ENCODE data around the gene DYRK2.

The DYRK2 gene

GRCh38 chr12:67710582-67710981 is 62.0 kb downstream of the DYRK2 start:
- TF ChIP-seq CTCF (IDR thresholded peaks at IDR 0.05; ENCODE audit: insufficient read depth, low read length, poor library complexity, severe bottlenecking) = no peak
- no peak for TF ChIP-seq EZH2phosphoT487 (conservative IDR thresholded peaks at IDR 0.05; ENCODE audit: low read length)
- no peak overlapping the region for H2AFZ ChIP-seq (ENCODE audit: low read depth, low read length, severe bottlenecking)
- no peak overlapping the region for H3K27ac ChIP-seq (ENCODE audit: low read depth, low read length)
- no peaks in the 10 kb centered on the region for H3F3A ChIP-seq (ENCODE audit: insufficient read depth)
- H3K4me3 ChIP-seq (ENCODE audit: insufficient read depth, low read length, poor library complexity, severe bottlenecking) = no peak overlapping the region
- H3K9me2 ChIP-seq (replicated peaks; ENCODE audit: insufficient read depth, low read length) = no peaks in the 10 kb centered on the region
- H4K20me1 ChIP-seq (ENCODE audit: low read depth, low read length) = no peaks in the 10 kb centered on the region
- no peak overlapping the region for H3K9ac ChIP-seq (ENCODE audit: low read length)
- no peak overlapping the region for H3K4me2 ChIP-seq (ENCODE audit: low read depth, low read length, poor library complexity, severe bottlenecking)
- no peaks in the 10 kb centered on the region for H3K36me3 ChIP-seq (ENCODE audit: low read length)
- H3K27me3 ChIP-seq (ENCODE audit: low read length) = no peaks in the 10 kb centered on the region
- H3K79me2 ChIP-seq (ENCODE audit: insufficient read depth, low read length) = no peaks in the 10 kb centered on the region
- H3K9me3 ChIP-seq (ENCODE audit: insufficient read depth, low read length) = no peaks in the 10 kb centered on the region

GRCh38 chr12:67712011-67712410 is 63.5 kb downstream of the DYRK2 start:
- TF ChIP-seq EZH2phosphoT487 (conservative IDR thresholded peaks at IDR 0.05; ENCODE audit: low read length) (no peak), CTCF (IDR thresholded peaks at IDR 0.05; ENCODE audit: insufficient read depth, low read length, poor library complexity, severe bottlenecking) (no peak)
- Histone ChIP-seq H3K27me3 (ENCODE audit: low read length) (no peaks in the 10 kb centered on the region), H2AFZ (ENCODE audit: low read depth, low read length, severe bottlenecking) (no peak overlapping the region), H3K9me2 (replicated peaks; ENCODE audit: insufficient read depth, low read length) (no peaks in the 10 kb centered on the region), H3K4me3 (ENCODE audit: insufficient read depth, low read length, poor library complexity, severe bottlenecking) (no peak overlapping the region), H4K20me1 (ENCODE audit: low read depth, low read length) (no peaks in the 10 kb centered on the region), H3K9me3 (ENCODE audit: insufficient read depth, low read length) (no peaks in the 10 kb centered on the region), H3K79me2 (ENCODE audit: insufficient read depth, low read length) (no peaks in the 10 kb centered on the region), H3K27ac (ENCODE audit: low read depth, low read length) (no peak overlapping the region), H3K4me2 (ENCODE audit: low read depth, low read length, poor library complexity, severe bottlenecking) (no peak overlapping the region), H3K36me3 (ENCODE audit: low read length) (no peaks in the 10 kb centered on the region), H3K9ac (ENCODE audit: low read length) (no peak overlapping the region), H3F3A (ENCODE audit: insufficient read depth) (no peaks in the 10 kb centered on the region)

GRCh38 chr12:67714648-67715047 is 66.1 kb downstream of the DYRK2 start:
- Histone ChIP-seq H3F3A (ENCODE audit: insufficient read depth) (no peaks in the 10 kb centered on the region), H3K9ac (ENCODE audit: low read length) (no peak overlapping the region), H3K4me3 (ENCODE audit: insufficient read depth, low read length, poor library complexity, severe bottlenecking) (no peak overlapping the region), H3K27ac (ENCODE audit: low read depth, low read length) (no peak overlapping the region), H3K27me3 (ENCODE audit: low read length) (no peaks in the 10 kb centered on the region), H3K79me2 (ENCODE audit: insufficient read depth, low read length) (no peaks in the 10 kb centered on the region), H3K9me3 (ENCODE audit: insufficient read depth, low read length) (no peaks in the 10 kb centered on the region), H4K20me1 (ENCODE audit: low read depth, low read length) (no peaks in the 10 kb centered on the region), H3K36me3 (ENCODE audit: low read length) (no peaks in the 10 kb centered on the region), H3K4me2 (ENCODE audit: low read depth, low read length, poor library complexity, severe bottlenecking) (no peak overlapping the region), H3K9me2 (replicated peaks; ENCODE audit: insufficient read depth, low read length) (no peaks in the 10 kb centered on the region), H2AFZ (ENCODE audit: low read depth, low read length, severe bottlenecking) (no peak overlapping the region)
- no peak for TF ChIP-seq EZH2phosphoT487 (conservative IDR thresholded peaks at IDR 0.05; ENCODE audit: low read length)
- TF ChIP-seq CTCF (IDR thresholded peaks at IDR 0.05; ENCODE audit: insufficient read depth, low read length, poor library complexity, severe bottlenecking) = no peak

Measured in SU-DHL-6 (cell line).